H9 (cell line): Measurements from ENCODE around the gene SEMA3D. TPM values are rescaled to one million over a fixed set of nuclear protein-coding genes. Genes with fewer than 3 reads are reported as not detected.

Source experiments
- DNase-seq: peaks from one replicate; pipeline ENCODE4 v3.0.0-alpha.2; 2017
- H2AFZ ChIP-seq: one replicate; pipeline ENCODE4 v1.6.1; 2013; ENCODE audit warnings: mild to moderate bottlenecking, low read length, control low read depth, moderate library complexity
- H2AK5ac ChIP-seq: 2 replicates; pipeline ENCODE4 v1.6.1; 2013; ENCODE audit warnings: low read length, control low read depth, mixed read lengths; ENCODE audit not compliant: insufficient read length
- H2BK120ac ChIP-seq: one replicate; pipeline ENCODE4 v1.6.1; 2013; ENCODE audit warnings: low read depth, mild to moderate bottlenecking, low read length, control low read depth, inconsistent platforms; ENCODE audit not compliant: poor library complexity, severe bottlenecking
- H2BK12ac ChIP-seq: 2 replicates; pipeline ENCODE4 v1.6.1; 2013; ENCODE audit warnings: low read length, control low read depth, mixed read lengths, low read depth; ENCODE audit not compliant: insufficient read length
- H2BK15ac ChIP-seq: 2 replicates; pipeline ENCODE4 v1.6.1; 2013; ENCODE audit warnings: low read depth, low read length, control low read depth
- H2BK20ac ChIP-seq: one replicate; pipeline ENCODE4 v1.6.1; 2013; ENCODE audit warnings: low read depth, mild to moderate bottlenecking, low read length, control low read depth, inconsistent platforms; ENCODE audit not compliant: poor library complexity, severe bottlenecking
- H2BK5ac ChIP-seq: 2 replicates; pipeline ENCODE4 v1.6.1; 2013; ENCODE audit warnings: low read length, control low read depth, mixed read lengths; ENCODE audit not compliant: insufficient read length
- H3K14ac ChIP-seq: 2 replicates; pipeline ENCODE4 v1.6.1; 2013; ENCODE audit warnings: low read length, control low read depth; ENCODE audit not compliant: insufficient read depth
- H3K18ac ChIP-seq: 2 replicates; pipeline ENCODE4 v1.6.1; 2013; ENCODE audit warnings: low read depth, mild to moderate bottlenecking, mixed read lengths, low read length, control low read depth; ENCODE audit not compliant: insufficient read length
- H3K23ac ChIP-seq: 2 replicates; pipeline ENCODE4 v1.6.1; 2013; ENCODE audit warnings: low read length, control low read depth, mixed read lengths, low read depth; ENCODE audit not compliant: insufficient read length
- H3K23me2 ChIP-seq: 2 replicates; pipeline ENCODE4 v1.6.1; 2013; ENCODE audit warnings: low read depth, mild to moderate bottlenecking, mixed read lengths, low read length, control low read depth; ENCODE audit not compliant: insufficient read length, poor library complexity, severe bottlenecking
- H3K27ac ChIP-seq: 2 replicates; pipeline ENCODE4 v1.5.1; 2013; ENCODE audit warnings: low read length, control low read depth, mixed read lengths, low read depth; ENCODE audit not compliant: insufficient read length
- H3K27me3 ChIP-seq: 2 replicates; pipeline ENCODE4 v1.6.1; 2013; ENCODE audit warnings: low read length, control low read depth, inconsistent platforms; ENCODE audit not compliant: insufficient read depth
- H3K4ac ChIP-seq: 2 replicates; pipeline ENCODE4 v1.6.1; 2013; ENCODE audit warnings: low read depth, mild to moderate bottlenecking, control low read depth, inconsistent platforms, low read length, moderate library complexity
- H3K4me1 ChIP-seq: 2 replicates; pipeline ENCODE4 v1.6.1; 2013; ENCODE audit warnings: low read length, control low read depth, inconsistent platforms; ENCODE audit not compliant: insufficient read depth
- H3K4me2 ChIP-seq: 2 replicates; pipeline ENCODE4 v1.6.1; 2013; ENCODE audit warnings: low read length, control low read depth, mixed read lengths; ENCODE audit not compliant: insufficient read length, insufficient read depth
- H3K56ac ChIP-seq: 2 replicates; pipeline ENCODE4 v1.6.1; 2013; ENCODE audit warnings: low read depth, mild to moderate bottlenecking, mixed read lengths, low read length, control low read depth; ENCODE audit not compliant: insufficient read length
- H3K79me1 ChIP-seq: 2 replicates; pipeline ENCODE4 v1.6.1; 2013; ENCODE audit warnings: low read depth, mild to moderate bottlenecking, moderate library complexity, low read length, control low read depth, inconsistent platforms; ENCODE audit not compliant: insufficient read depth, poor library complexity, severe bottlenecking
- H3K79me2 ChIP-seq: 2 replicates; pipeline ENCODE4 v1.6.1; 2013; ENCODE audit warnings: low read length, control low read depth, inconsistent platforms; ENCODE audit not compliant: insufficient read depth
- H3K9ac ChIP-seq: 2 replicates; pipeline ENCODE4 v1.6.1; 2013; ENCODE audit warnings: low read length, control low read depth, mixed read lengths; ENCODE audit not compliant: insufficient read length; ENCODE audit errors: extremely low read depth
- H3K9me3 ChIP-seq: one replicate; pipeline ENCODE4 v1.6.1; 2013; ENCODE audit warnings: low read depth, low read length, inconsistent platforms; ENCODE audit not compliant: control insufficient read depth
- H3T11ph ChIP-seq: one replicate; pipeline ENCODE4 v1.6.1; 2013; ENCODE audit warnings: mild to moderate bottlenecking, low read length, control low read depth, inconsistent platforms
- H4K20me1 ChIP-seq: one replicate; pipeline ENCODE4 v1.6.1; 2013; ENCODE audit not compliant: control insufficient read depth, insufficient read length, insufficient read depth
- H4K5ac ChIP-seq: 2 replicates; pipeline ENCODE4 v1.6.1; 2013; ENCODE audit warnings: low read depth, mild to moderate bottlenecking, mixed read lengths, low read length, control low read depth; ENCODE audit not compliant: insufficient read length
- H4K8ac ChIP-seq: replicated peaks from 2 replicates; pipeline ENCODE4 v1.6.1; 2013; ENCODE audit warnings: low read length, control low read depth, mixed read lengths, low read depth; ENCODE audit not compliant: insufficient read length
- H4K91ac ChIP-seq: 2 replicates; pipeline ENCODE4 v1.6.1; 2013; ENCODE audit warnings: low read depth, mild to moderate bottlenecking, moderate library complexity, mixed read lengths, low read length, control low read depth; ENCODE audit not compliant: insufficient read length
- H3K27ac Mint-ChIP-seq, 3 experiments: 2 replicates in 2 of 3; 3 replicates in 1 of 3; pipeline ENCODE4 v1.8.0; 2020 to 2021; ENCODE audit warnings: mixed read lengths in 3 of 3, mild to moderate bottlenecking in 1 of 3, moderate library complexity in 1 of 3
- H3K27me3 Mint-ChIP-seq: 2 replicates; pipeline ENCODE4 v1.8.0; 2021; ENCODE audit warnings: low read depth, mild to moderate bottlenecking, moderate library complexity, mixed read lengths
- H3K36me3 Mint-ChIP-seq, 3 experiments: 2 replicates in 2 of 3; 3 replicates in 1 of 3; pipeline ENCODE4 v1.8.0; 2020 to 2021; ENCODE audit warnings: low read depth in 3 of 3, mixed read lengths in 3 of 3; ENCODE audit not compliant: insufficient read depth in 1 of 3
- H3K4me1 Mint-ChIP-seq, 2 experiments: 2 replicates each; pipeline ENCODE4 v1.8.0; 2020; ENCODE audit warnings: mixed read lengths in 2 of 2
- H3K4me3 Mint-ChIP-seq, 2 experiments: 2 replicates in 1 of 2; 3 replicates in 1 of 2; pipeline ENCODE4 v1.8.0; 2020 to 2021; ENCODE audit warnings: mild to moderate bottlenecking in 2 of 2, mixed read lengths in 2 of 2, moderate library complexity in 1 of 2
- H3K9me3 Mint-ChIP-seq, 2 experiments: 2 replicates in 1 of 2; 3 replicates in 1 of 2; pipeline ENCODE4 v1.8.0; 2020; ENCODE audit warnings: mild to moderate bottlenecking in 2 of 2, mixed read lengths in 2 of 2, moderate library complexity in 1 of 2
- whole genome bisulfite sequencing: extraction: QIAGEN DNeasy Blood & Tissue Kit; methylation state at CpG from one replicate; pipeline ENCODE4 v1.1.7; 2013; ENCODE audit warnings: missing lambda C conversion rate, low lambda C conversion rate, mixed read lengths; ENCODE audit not compliant: insufficient read length; ENCODE audit errors: extremely low coverage; 5-methylcytosine and 5-hydroxymethylcytosine counted together
- total RNA-seq: library from RNA; stranded (reverse); gene quantifications from 2 replicates; pipeline ENCODE4 v1.2.1, GENCODE V29; 2021
- TF ChIP-seq, protein P1 (sequence below): fragments of 200-600 bp; sonication (generic); conservative IDR thresholded peaks from 3 replicates; pipeline ENCODE4 v1.8.0; 2021; ENCODE audit warnings: antibody characterized with exemption, mild to moderate bottlenecking

SEMA3D gene
- total RNA-seq, 1 experiment from 2014 or later: 5.4 TPM

DNA sequence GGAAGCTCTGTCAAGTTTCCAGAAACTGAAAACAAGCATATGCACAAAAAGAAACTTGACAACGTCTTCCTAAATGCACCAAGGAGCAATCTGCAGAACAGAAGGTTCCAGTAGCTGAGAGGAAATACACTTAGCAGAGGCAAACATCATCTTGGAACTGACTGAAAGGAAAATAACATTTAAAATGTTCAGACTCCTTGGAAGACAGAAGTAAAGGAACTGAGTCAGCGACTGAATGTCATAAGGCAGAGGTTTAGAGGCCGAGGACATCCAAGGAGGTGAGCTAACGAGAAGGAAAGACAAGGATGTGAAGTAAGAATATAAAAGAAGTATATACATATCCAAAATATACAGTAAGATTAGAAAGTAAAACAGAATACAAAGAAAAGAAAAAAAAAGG, 24.1 kb downstream of the SEMA3D start:
- Histone ChIP-seq H3K4ac (no peak overlapping the region), H4K8ac (no peak overlapping the region), H3K4me1 (no peaks in the 10 kb centered on the region), H2AK5ac (no peak overlapping the region), H2BK12ac (no peak overlapping the region), H3K27ac (no peak overlapping the region), H3K79me2 (no peaks in the 10 kb centered on the region), H3K79me1 (no peaks in the 10 kb centered on the region), H4K91ac (no peak overlapping the region), H3K23me2 (no peaks in the 10 kb centered on the region), H3K18ac (no peak overlapping the region), H4K5ac (no peak overlapping the region), H3K23ac (no peak overlapping the region), H3K9me3 (peaks cover 7% of the 10 kb centered on the region), H2BK120ac (no peak overlapping the region), H3K27me3 (no peaks in the 10 kb centered on the region), H4K20me1 (no peaks in the 10 kb centered on the region), H2BK20ac (no peak overlapping the region), H3K9ac (no peak overlapping the region), H3K4me2 (no peak overlapping the region), H3K14ac (no peak overlapping the region), H2BK5ac (no peak overlapping the region), H2BK15ac (no peak overlapping the region), H3T11ph (no peak overlapping the region), H3K56ac (no peak overlapping the region), H2AFZ (no peak overlapping the region)
- Mint-ChIP-seq H3K9me3 (peaks cover 9 to 13% of the 10 kb centered on the region in 2 experiments), H3K27ac (no peak overlapping the region), H3K4me3 (no peak overlapping the region), H3K4me1 (peaks cover 7 to 10% of the 10 kb centered on the region in 2 experiments; a peak in 3 of 4 replicates), H3K36me3 (peaks cover 8 to 18% (median 11%) of the 10 kb centered on the region in 3 experiments), H3K27me3 (no peaks in the 10 kb centered on the region)
- no peak for DNase-seq
- TF ChIP-seq, protein P1, sequence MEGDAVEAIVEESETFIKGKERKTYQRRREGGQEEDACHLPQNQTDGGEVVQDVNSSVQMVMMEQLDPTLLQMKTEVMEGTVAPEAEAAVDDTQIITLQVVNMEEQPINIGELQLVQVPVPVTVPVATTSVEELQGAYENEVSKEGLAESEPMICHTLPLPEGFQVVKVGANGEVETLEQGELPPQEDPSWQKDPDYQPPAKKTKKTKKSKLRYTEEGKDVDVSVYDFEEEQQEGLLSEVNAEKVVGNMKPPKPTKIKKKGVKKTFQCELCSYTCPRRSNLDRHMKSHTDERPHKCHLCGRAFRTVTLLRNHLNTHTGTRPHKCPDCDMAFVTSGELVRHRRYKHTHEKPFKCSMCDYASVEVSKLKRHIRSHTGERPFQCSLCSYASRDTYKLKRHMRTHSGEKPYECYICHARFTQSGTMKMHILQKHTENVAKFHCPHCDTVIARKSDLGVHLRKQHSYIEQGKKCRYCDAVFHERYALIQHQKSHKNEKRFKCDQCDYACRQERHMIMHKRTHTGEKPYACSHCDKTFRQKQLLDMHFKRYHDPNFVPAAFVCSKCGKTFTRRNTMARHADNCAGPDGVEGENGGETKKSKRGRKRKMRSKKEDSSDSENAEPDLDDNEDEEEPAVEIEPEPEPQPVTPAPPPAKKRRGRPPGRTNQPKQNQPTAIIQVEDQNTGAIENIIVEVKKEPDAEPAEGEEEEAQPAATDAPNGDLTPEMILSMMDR: no peak
- no CpG with 5 or more reads among the region's 4 CpGs for WGBS
